ENCODE results near the gene C2orf69. TPM values are rescaled to one million over a fixed set of nuclear protein-coding genes. Genes with fewer than 3 reads are reported as not detected.
A peak's percentile ranks its signal among the peaks of the same experiment; 100 is the strongest.

Gene C2orf69
- total RNA-seq, 1 experiment from 2014 or later, result 29.9 TPM

- Mint-ChIP-seq H3K4me3 (no peak overlapping the region), H3K27me3 (ENCODE audit: low read depth) (no peaks in the 10 kb centered on the region), H3K4me1 (peaks cover 20% of the 10 kb centered on the region), H3K36me3 (peaks cover 43% of the 10 kb centered on the region), H3K9me3 (no peaks in the 10 kb centered on the region), H3K27ac (peak overlapping the region; percentile 45; the same call in 1 of the 2 replicates)
- TF ChIP-seq ZNF416 (CRISPR knock-in tag; IDR thresholded peaks at IDR 0.05), result no peak
- no peak for TF ChIP-seq USF2 (CRISPR knock-in tag; IDR thresholded peaks at IDR 0.05)
- TF ChIP-seq ATF3 (CRISPR knock-in tag; conservative IDR thresholded peaks at IDR 0.05), result no peak
- TF ChIP-seq MAX (CRISPR knock-in tag; IDR thresholded peaks at IDR 0.05), result no peak
- no peak for TF ChIP-seq IRF2 (CRISPR knock-in tag; IDR thresholded peaks at IDR 0.05; ENCODE audit: borderline replicate concordance, low read depth)
- no peak for TF ChIP-seq GRHL2 (CRISPR knock-in tag; IDR thresholded peaks at IDR 0.05; ENCODE audit: insufficient replicate concordance, severe bottlenecking)
- no peak for TF ChIP-seq SMAD4 (CRISPR knock-in tag; IDR thresholded peaks at IDR 0.05)
- TF ChIP-seq RORB (CRISPR knock-in tag; IDR thresholded peaks at IDR 0.05), result no peak
- TF ChIP-seq ESRRA (CRISPR knock-in tag; IDR thresholded peaks at IDR 0.05; ENCODE audit: borderline replicate concordance), result no peak
- TF ChIP-seq GTF2I (CRISPR knock-in tag; conservative IDR thresholded peaks at IDR 0.05), result no peak
- TF ChIP-seq ARID4B (CRISPR knock-in tag; IDR thresholded peaks at IDR 0.05; ENCODE audit: borderline replicate concordance), result no peak
- ChIA-PET CTCF (no interaction called here), POLR2A (no interaction called here)
- ATAC-seq (no peak; the same call in 1 of the 2 replicates), DNase-seq (ENCODE audit: low spot score) (no peak)
Observed at GRCh38 chr2:199932312-199932855, 21.3 kb downstream of the C2orf69 start.

- ATAC-seq (no peak), DNase-seq (ENCODE audit: low spot score) (no peak)
- H3K4me3 Mint-ChIP-seq, result no peak overlapping the region
- no peak for TF ChIP-seq USF2 (CRISPR knock-in tag; IDR thresholded peaks at IDR 0.05)
- no peak for TF ChIP-seq ZNF219 (CRISPR knock-in tag; IDR thresholded peaks at IDR 0.05; ENCODE audit: borderline replicate concordance)
- no peak for TF ChIP-seq MXD4 (CRISPR knock-in tag; IDR thresholded peaks at IDR 0.05; ENCODE audit: borderline replicate concordance)
- no peak for TF ChIP-seq NR2C2 (CRISPR knock-in tag; IDR thresholded peaks at IDR 0.05)
- no peak for TF ChIP-seq CREM (CRISPR knock-in tag; IDR thresholded peaks at IDR 0.05)
- TF ChIP-seq FOXJ3 (CRISPR knock-in tag; IDR thresholded peaks at IDR 0.05; ENCODE audit: borderline replicate concordance), result no peak
- no peak for TF ChIP-seq NFYB (CRISPR knock-in tag; conservative IDR thresholded peaks at IDR 0.05; ENCODE audit: low read depth)
- no peak for TF ChIP-seq EMX1 (CRISPR knock-in tag; IDR thresholded peaks at IDR 0.05)
- no peak for TF ChIP-seq ZNF423 (CRISPR knock-in tag; IDR thresholded peaks at IDR 0.05)
- TF ChIP-seq NFATC4 (CRISPR knock-in tag; IDR thresholded peaks at IDR 0.05), result no peak
- CTCF ChIA-PET, result no interaction called here
- peaks cover 9% of the 10 kb centered on the region for H3K4me1 Mint-ChIP-seq
- POLR2A ChIA-PET, result no interaction called here
- H3K9me3 Mint-ChIP-seq, result no peaks in the 10 kb centered on the region
- no peaks in the 10 kb centered on the region for H3K27me3 Mint-ChIP-seq (ENCODE audit: low read depth)
- H3K36me3 Mint-ChIP-seq, result peaks cover 51% of the 10 kb centered on the region
- no peak overlapping the region for H3K27ac Mint-ChIP-seq
Observed at GRCh38 chr2:199933466-199933865, 22.4 kb downstream of the C2orf69 start.

Data from WTC11 (cell line).